Breast epithelium (tissue), 3 donors: ENCODE results near the gene PLXNA2.

Experiments
- CTCF ChIP-seq, 3 donors: fragments of 450-650 bp; IDR thresholded peaks; one replicate each; pipeline ENCODE4 v1.5.1; 2016 to 2017; ENCODE audit warnings: antibody characterized with exemption in 3 of 3, mild to moderate bottlenecking in 3 of 3, moderate library complexity in 3 of 3
- POLR2A ChIP-seq: fragments of 450-650 bp; IDR thresholded peaks from one replicate; pipeline ENCODE4 v1.6.1; 2016; ENCODE audit warnings: antibody characterized with exemption, mild to moderate bottlenecking, moderate library complexity

GRCh38 chr1:208105756-208106155 is 138.4 kb downstream of the PLXNA2 start:
- TF ChIP-seq CTCF (IDR thresholded peaks at IDR 0.05) (no peak), POLR2A (no peak)
